Panc1 (cell line): ENCODE data around the gene CNBD2. TPM values are rescaled to one million over a fixed set of nuclear protein-coding genes. Genes with fewer than 3 reads are reported as not detected.

Source experiments
- ATAC-seq: fragments of 200-7000 bp; cut with Tn5 transposase; 2 replicates; pipeline ENCODE4 v1.9.1; 2020; ENCODE audit warnings: mild to moderate bottlenecking, moderate library complexity
- BruUV-seq: library from RNA; stranded (reverse); fragments of 400-500 nt; replicated peaks from 2 replicates; lab custom pipeline; 2021; lab: Mats Ljungman, UMichigan
- CTCF ChIA-PET: fragments of 300-600 bp; sonication (Branson Sonifier 250); formaldehyde crosslinking; loops from one replicate; lab custom pipeline; 2022; ENCODE audit warnings: antibody characterized with exemption; lab: Charles Lee
- POLR2A ChIA-PET: fragments of 300-600 bp; sonication (Branson Sonifier 250); formaldehyde crosslinking; loops from one replicate; lab custom pipeline; 2022; ENCODE audit warnings: antibody characterized with exemption; lab: Charles Lee
- DNase-seq: peaks from one replicate; pipeline ENCODE4 v3.0.0-alpha.2; 2010; ENCODE audit warnings: low read depth, low spot score
- H3K27ac ChIP-seq: 2 replicates; pipeline ENCODE4 v1.5.1; 2011; ENCODE audit warnings: mild to moderate bottlenecking, low read length, inconsistent platforms
- H3K27me3 ChIP-seq: fragments of 200-500 bp; sonication (Bioruptor generic); 2 replicates; pipeline ENCODE4 v1.6.0; 2014; ENCODE audit warnings: low read length, inconsistent platforms; ENCODE audit not compliant: control insufficient read depth, insufficient read depth
- H3K36me3 ChIP-seq: fragments of 200-500 bp; sonication (Bioruptor generic); 2 replicates; pipeline ENCODE4 v1.5.1; 2014; ENCODE audit warnings: inconsistent platforms, mild to moderate bottlenecking, low read length, moderate library complexity; ENCODE audit not compliant: control insufficient read depth, insufficient read depth
- H3K4me1 ChIP-seq: 2 replicates; pipeline ENCODE4 v1.5.1; 2011; ENCODE audit warnings: inconsistent platforms, mild to moderate bottlenecking, low read length, moderate library complexity; ENCODE audit not compliant: control insufficient read depth, insufficient read depth
- H3K4me3 ChIP-seq, 2 experiments: 2 replicates each; pipeline ENCODE4 v1.5.1; 2011 to 2012; ENCODE audit warnings: low read depth in 2 of 2, low read length in 2 of 2, mild to moderate bottlenecking in 2 of 2, inconsistent platforms in 1 of 2, moderate library complexity in 1 of 2
- H3K9me3 ChIP-seq: fragments of 200-500 bp; sonication (Bioruptor generic); 2 replicates; pipeline ENCODE4 v1.5.1; 2014; ENCODE audit warnings: low read depth, mild to moderate bottlenecking, inconsistent platforms, low read length, moderate library complexity; ENCODE audit not compliant: control insufficient read depth, insufficient read depth
- CTCF ChIP-seq: fragments of 450-650 bp; IDR thresholded peaks from 2 replicates; pipeline ENCODE4 v1.5.1; 2017; ENCODE audit warnings: mild to moderate bottlenecking
- POLR2AphosphoS5 ChIP-seq: IDR thresholded peaks from 2 replicates; pipeline ENCODE4 v1.6.1; 2012; ENCODE audit warnings: mild to moderate bottlenecking, low read depth, low read length, moderate library complexity
- REST ChIP-seq, 2 experiments: IDR thresholded peaks; 2 replicates each; pipeline ENCODE4 v1.6.1; 2011 to 2012; ENCODE audit warnings: low read depth in 2 of 2, control low read depth in 1 of 2, low read length in 1 of 2, mild to moderate bottlenecking in 1 of 2, moderate library complexity in 1 of 2; ENCODE audit not compliant: insufficient read depth in 1 of 2
- SIN3A ChIP-seq: IDR thresholded peaks from 2 replicates; pipeline ENCODE4 v1.6.1; 2012; ENCODE audit warnings: low read depth, mild to moderate bottlenecking, low read length, moderate library complexity, borderline replicate concordance; ENCODE audit not compliant: insufficient read depth
- TCF7L2 ChIP-seq: IDR thresholded peaks from 2 replicates; pipeline ENCODE4 v1.6.1; 2011; ENCODE audit warnings: mild to moderate bottlenecking, low read depth, low read length, inconsistent platforms
- in situ Hi-C: cut with HindIII; loops from 2 replicates; pipeline ENCODE4 v1.10.0; 2016; ENCODE audit warnings: low sequenced_read_pairs, low pct_unique_long_range_greater_than_20kb
- intact Hi-C: fragments of 100-400 bp; cut with micrococcal nuclease; formaldehyde crosslinking; loops from one replicate; pipeline ENCODE4 v1.10.0; 2022; ENCODE audit not compliant: unreplicated experiment
- total RNA-seq: library from RNA; stranded (reverse); gene quantifications from one replicate; pipeline ENCODE4 v1.2.1, GENCODE V29; 2021; ENCODE audit not compliant: unreplicated experiment

CNBD2 gene
- total RNA-seq, 1 experiment from 2014 or later = 3.7 TPM

GRCh38 chr20:35929301-35929700 lies 39.1 kb upstream of the CNBD2 start:
- H3K36me3 ChIP-seq = peaks cover 6% of the 10 kb centered on the region; the same call in 1 of the 2 replicates
- no peak for DNase-seq
- in situ Hi-C loops (no loop called here), intact Hi-C loops (no loop called here)
- H3K27ac ChIP-seq = no peak overlapping the region
- H3K27me3 ChIP-seq = no peaks in the 10 kb centered on the region
- ATAC-seq = no peak
- no peak overlapping the region for H3K4me3 ChIP-seq
- TF ChIP-seq TCF7L2 = no peak
- TF ChIP-seq POLR2AphosphoS5 = no peak
- TF ChIP-seq CTCF = no peak
- no peak for TF ChIP-seq REST (IDR thresholded peaks at IDR 0.05; ENCODE audit: insufficient read depth in 1 of 2, low read depth in 2 of 2, low read length in 1 of 2)
- TF ChIP-seq SIN3A = no peak
- H3K4me1 ChIP-seq = no peaks in the 10 kb centered on the region
- H3K9me3 ChIP-seq = no peaks in the 10 kb centered on the region
- ChIA-PET CTCF (no interaction called here), POLR2A (no interaction called here)
- no TSS peak for BruUV-seq

- no peaks in the 10 kb centered on the region for H3K4me1 ChIP-seq
- no peak for ATAC-seq
These were observed 34.3 kb upstream of the CNBD2 start for GRCh38 chr20:35934050-35934449.

More at GRCh38 chr20:35934050-35934449, 34.3 kb upstream of the CNBD2 start:
- CTCF ChIA-PET = no interaction called here
- no peak for DNase-seq
- intact Hi-C loops = no loop called here
- Histone ChIP-seq H3K27ac (no peak overlapping the region), H3K9me3 (no peaks in the 10 kb centered on the region), H3K4me3 (no peak overlapping the region), H3K36me3 (peaks cover 2% of the 10 kb centered on the region), H3K27me3 (no peaks in the 10 kb centered on the region)
- TF ChIP-seq TCF7L2 = no peak
- TF ChIP-seq SIN3A = no peak
- TF ChIP-seq REST (IDR thresholded peaks at IDR 0.05; ENCODE audit: insufficient read depth in 1 of 2, low read depth in 2 of 2, low read length in 1 of 2) = no peak
- no peak for TF ChIP-seq POLR2AphosphoS5
- TF ChIP-seq CTCF = no peak
- in situ Hi-C loops = no loop called here
- no TSS peak for BruUV-seq
- POLR2A ChIA-PET = no interaction called here
